Hematopoietic multipotent progenitor cell treated with erythropoietin and hydrocortisone succinate and interleukin-3 and kit ligand, for 17 days (in vitro differentiated cells): ENCODE measurements around the gene ADAM15.

Source experiments
- DNase-seq: peaks from one replicate; pipeline ENCODE4 v3.0.0-alpha.2; 2015; ENCODE audit warnings: low spot score

Gene ADAM15

GRCh38 chr1:155052439-155053395 lies 1.6 kb downstream of the ADAM15 start:
- DNase-seq, result peak; percentile 62

GRCh38 chr1:155053531-155054105 lies 2.5 kb downstream of the ADAM15 start:
- DNase-seq, result no peak

GRCh38 chr1:155057104-155057503 lies 6.0 kb downstream of the ADAM15 start:
- no peak for DNase-seq

- DNase-seq, result no peak
Observed at GRCh38 chr1:155057788-155058211, 6.7 kb downstream of the ADAM15 start.

- no peak for DNase-seq
Observed at GRCh38 chr1:155060736-155061135, 9.6 kb downstream of the ADAM15 start.

GRCh38 chr1:155061381-155062150 lies 10.4 kb downstream of the ADAM15 start:
- peak; percentile 93 for DNase-seq

- DNase-seq, result no peak
Observed at GRCh38 chr1:155062151-155062686, 11.1 kb downstream of the ADAM15 start.

GRCh38 chr1:155062702-155063411 lies 11.7 kb downstream of the ADAM15 start:
- peak; percentile 52 for DNase-seq

- peak; percentile 32 for DNase-seq
Observed at GRCh38 chr1:155063550-155064110, 12.5 kb downstream of the ADAM15 start, which contains the start of gene EFNA4. EFNA4 (plus strand) TSS chr1:155063740; CDS start chr1:155063824, 84 bp downstream.

- no peak for DNase-seq
Observed at GRCh38 chr1:155064111-155064831, 13.2 kb downstream of the ADAM15 start.

- DNase-seq, result no peak
Observed at GRCh38 chr1:155064832-155065429, 13.8 kb downstream of the ADAM15 start.

- no peak for DNase-seq
Observed at GRCh38 chr1:155066777-155067176, 15.7 kb downstream of the ADAM15 start.

- DNase-seq, result no peak
Observed at GRCh38 chr1:155068599-155068998, 17.5 kb downstream of the ADAM15 start.

GRCh38 chr1:155069551-155070157 lies 18.5 kb downstream of the ADAM15 start:
- DNase-seq, result no peak

- no peak for DNase-seq
Observed at GRCh38 chr1:155070158-155070621, 19.1 kb downstream of the ADAM15 start.

- DNase-seq, result peak; percentile 83
Observed at GRCh38 chr1:155070721-155071569, 19.8 kb downstream of the ADAM15 start.

- DNase-seq, result no peak
Observed at GRCh38 chr1:155071701-155072100, 20.6 kb downstream of the ADAM15 start.

- no peak for DNase-seq
Observed at GRCh38 chr1:155072531-155073289, 21.6 kb downstream of the ADAM15 start.
